ENCODE data around the gene SEZ6. TPM values are rescaled to one million over a fixed set of nuclear protein-coding genes. Genes with fewer than 3 reads are reported as not detected.

The SEZ6 gene
- total RNA-seq, 2 experiments from 2014 or later = not detected

GRCh38 chr17:29021226-29021625 lies 15.4 kb upstream of the SEZ6 start:
- TF ChIP-seq CTCF (IDR thresholded peaks at IDR 0.05) = no peak
- ATAC-seq = no peak
- Mint-ChIP-seq H3K27ac (no peak overlapping the region), H3K36me3 (ENCODE audit: low read depth) (no peaks in the 10 kb centered on the region), H3K4me1 (ENCODE audit: low read depth) (peaks cover 6% of the 10 kb centered on the region), H3K9me3 (no peaks in the 10 kb centered on the region), H3K4me3 (no peak overlapping the region), H3K27me3 (peaks cover 41% of the 10 kb centered on the region)
- ChIA-PET CTCF (interaction anchor here (1.6 kb wide), 1 partner anchor 55 kb away, joined by 5 read pairs; no protein-coding TSS in a partner anchor), POLR2A (interaction anchor here (0.9 kb wide), 1 partner anchor 71 kb away, joined by 3 read pairs; no protein-coding TSS in a partner anchor)
- no peak for DNase-seq
- intact Hi-C loops (cut with micrococcal nuclease) = no loop called here

DNA sequence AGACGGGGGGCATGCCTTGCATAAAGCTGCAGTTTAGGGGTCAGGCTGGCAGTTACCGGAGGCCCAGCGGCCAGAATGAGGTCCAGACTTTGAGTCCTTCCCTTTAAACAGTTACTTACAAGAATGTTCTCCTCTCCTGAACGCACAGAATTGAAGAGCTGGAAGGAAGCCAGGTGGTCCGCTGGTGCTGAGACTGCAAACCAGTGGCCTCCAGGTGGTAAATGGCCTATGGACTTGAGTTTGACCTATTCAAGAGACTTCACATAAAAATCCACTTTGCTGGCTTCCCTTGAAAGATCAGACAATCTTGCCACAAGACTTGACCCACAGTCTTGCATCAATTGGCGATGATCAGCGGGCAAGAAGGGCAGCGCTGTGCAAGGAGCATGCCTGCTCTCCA lies 14.7 kb upstream of the SEZ6 start:
- intact Hi-C loops (cut with micrococcal nuclease) = no loop called here
- peaks cover 43% of the 10 kb centered on the region for H3K27me3 Mint-ChIP-seq

GRCh38 chr17:29019475-29020181 lies 13.8 kb upstream of the SEZ6 start:
- peaks cover 41% of the 10 kb centered on the region for H3K27me3 Mint-ChIP-seq
- ChIA-PET POLR2A (interaction anchor here (1.2 to 1.3 kb wide), 2 partner anchors 17 to 21 kb away, joined by 3 to 4 read pairs; no protein-coding TSS in a partner anchor), CTCF (interaction anchor here (1.2 to 3.7 kb wide), 7 partner anchors 24 to 160 kb away, joined by 3 to 22 read pairs (median 6); partner anchors contain the start of gene MYO18A)
- peak; percentile 45 for ATAC-seq
- no peaks in the 10 kb centered on the region for H3K9me3 Mint-ChIP-seq
- H3K36me3 Mint-ChIP-seq (ENCODE audit: low read depth) = no peaks in the 10 kb centered on the region
- H3K4me3 Mint-ChIP-seq = no peak overlapping the region
- peaks cover 6% of the 10 kb centered on the region for H3K4me1 Mint-ChIP-seq (ENCODE audit: low read depth)
- intact Hi-C loops (cut with micrococcal nuclease) = no loop called here
- peak; percentile 7 for DNase-seq
- TF ChIP-seq CTCF (IDR thresholded peaks at IDR 0.05) = no peak
- H3K27ac Mint-ChIP-seq = no peak overlapping the region

More for the DNA sequence above, 14.7 kb upstream of the SEZ6 start:
- no peak overlapping the region for H3K4me3 Mint-ChIP-seq
- ChIA-PET POLR2A (no interaction called here), CTCF (interaction anchor here (1.3 to 3.7 kb wide), 3 partner anchors 25 to 96 kb away, joined by 5 to 22 read pairs (median 6); no protein-coding TSS in a partner anchor)
- no peaks in the 10 kb centered on the region for H3K9me3 Mint-ChIP-seq
- H3K4me1 Mint-ChIP-seq (ENCODE audit: low read depth) = peaks cover 6% of the 10 kb centered on the region
- H3K27ac Mint-ChIP-seq = no peak overlapping the region
- DNase-seq = no peak
- H3K36me3 Mint-ChIP-seq (ENCODE audit: low read depth) = no peaks in the 10 kb centered on the region
- no peak for TF ChIP-seq CTCF (IDR thresholded peaks at IDR 0.05)
- ATAC-seq = no peak

DNA sequence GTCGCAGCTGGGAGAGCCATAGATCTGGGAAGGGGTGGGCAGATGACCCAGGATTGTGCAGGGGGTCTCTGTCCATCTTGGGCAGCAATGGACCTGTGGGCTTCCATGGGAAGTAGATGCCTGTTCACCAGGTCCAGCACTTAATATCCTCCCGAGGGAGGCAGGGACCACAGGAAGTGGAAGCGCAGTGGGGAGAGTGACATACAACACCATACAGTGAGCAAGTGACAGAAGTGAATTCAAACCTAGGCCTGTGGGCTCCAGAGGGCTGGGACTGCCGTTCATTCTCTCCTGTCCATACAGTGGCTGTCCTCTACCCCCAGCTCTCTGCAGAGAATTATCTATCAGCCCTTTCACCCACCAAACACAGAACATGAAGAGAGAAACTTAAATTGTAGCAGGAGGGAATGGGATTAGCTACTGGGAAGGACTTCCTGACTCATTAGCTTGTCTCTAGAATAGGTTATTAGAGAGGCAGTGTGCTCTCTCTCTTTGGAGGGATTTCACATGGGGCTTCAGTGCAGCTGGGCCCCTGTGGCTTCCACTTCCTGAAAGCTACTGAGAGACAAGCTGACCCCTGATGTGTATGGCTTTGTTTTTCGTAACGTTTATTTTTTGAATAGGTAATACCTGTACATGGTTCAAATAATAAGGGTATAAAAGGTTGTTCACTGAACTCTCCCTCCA lies 13.1 kb upstream of the SEZ6 start:
- POLR2A ChIA-PET = interaction anchor here (1.2 to 1.3 kb wide), 2 partner anchors 16 to 20 kb away, joined by 3 to 4 read pairs; no protein-coding TSS in a partner anchor

More for the DNA sequence above, 13.1 kb upstream of the SEZ6 start:
- H3K4me3 Mint-ChIP-seq = no peak overlapping the region
- DNase-seq = no peak
- no peak overlapping the region for H3K27ac Mint-ChIP-seq
- no peak for ATAC-seq
- H3K4me1 Mint-ChIP-seq (ENCODE audit: low read depth) = peaks cover 6% of the 10 kb centered on the region
- intact Hi-C loops (cut with micrococcal nuclease) = no loop called here
- no peak for TF ChIP-seq CTCF (IDR thresholded peaks at IDR 0.05)
- H3K27me3 Mint-ChIP-seq = peaks cover 41% of the 10 kb centered on the region
- no peaks in the 10 kb centered on the region for H3K9me3 Mint-ChIP-seq
- H3K36me3 Mint-ChIP-seq (ENCODE audit: low read depth) = no peaks in the 10 kb centered on the region
- CTCF ChIA-PET = interaction anchor here (1.0 to 3.7 kb wide), 8 partner anchors 23 to 161 kb away, joined by 3 to 22 read pairs (median 6); partner anchors contain the start of gene MYO18A
